IMR-90 (cell line): ENCODE measurements around the gene PPP1R14D.

Experiments
- CEBPB ChIP-seq: IDR thresholded peaks from 2 replicates; pipeline ENCODE4 v1.6.1; 2012; ENCODE audit warnings: low read depth, low read length, improper control_type of control experiment
- CTCF ChIP-seq: conservative IDR thresholded peaks from 2 replicates; pipeline ENCODE4 v1.5.1; 2012; ENCODE audit warnings: mild to moderate bottlenecking, low read depth, low read length, improper control_type of control experiment
- RCOR1 ChIP-seq: IDR thresholded peaks from 2 replicates; pipeline ENCODE4 v1.6.1; 2012; ENCODE audit warnings: mild to moderate bottlenecking, low read length, improper control_type of control experiment; ENCODE audit not compliant: insufficient replicate concordance
- RFX5 ChIP-seq: IDR thresholded peaks from 2 replicates; pipeline ENCODE4 v1.8.0; 2012; ENCODE audit warnings: low read depth, mild to moderate bottlenecking, low read length, moderate library complexity
- SMC3 ChIP-seq: fragments of 150-350 bp; IDR thresholded peaks from 2 replicates; pipeline ENCODE4 v1.6.1; 2016; ENCODE audit warnings: low read depth, mild to moderate bottlenecking, antibody characterized with exemption, low read length, moderate library complexity

- TF ChIP-seq CEBPB (no peak), RCOR1 (no peak), CTCF (no peak), SMC3 (no peak), RFX5 (no peak)
Observed at GRCh38 chr15:40766906-40767837, 61.3 kb downstream of the PPP1R14D start.
